Loucy (cell line): Measurements from ENCODE around the gene KCNN3.

Experiments used
- CTCF ChIP-seq: fragments of 200-600 bp; sonication (generic); conservative IDR thresholded peaks from 2 replicates; pipeline ENCODE4 v1.5.1; 2014; ENCODE audit warnings: mild to moderate bottlenecking, antibody characterized with exemption, low read length
- EZH2phosphoT487 ChIP-seq: fragments of 200-600 bp; IDR thresholded peaks from 2 replicates; pipeline ENCODE4 v1.6.1; 2018; ENCODE audit warnings: antibody characterized with exemption, mild to moderate bottlenecking, moderate library complexity, borderline replicate concordance

GRCh38 chr1:154725865-154726264 is 144.2 kb downstream of the KCNN3 start:
- no peak for TF ChIP-seq CTCF
- no peak for TF ChIP-seq EZH2phosphoT487
